Fibroblast of the aortic adventitia (primary cell): ENCODE results near the gene CUL3. TPM values are rescaled to one million over a fixed set of nuclear protein-coding genes. Genes with fewer than 3 reads are reported as not detected.
"Not testable (repeated sequence)": the region's sequence is repeated elsewhere in the genome, so short reads cannot be mapped to it uniquely, and the experiment has no call there.

Source experiments
- DNase-seq: peaks from one replicate; pipeline ENCODE4 v3.0.0-alpha.2; 2010; ENCODE audit warnings: low read depth
- H3K4me3 ChIP-seq: 2 replicates; pipeline ENCODE4 v1.5.1; 2011; ENCODE audit warnings: low read depth, mild to moderate bottlenecking, control low read depth, low read length, moderate library complexity
- total RNA-seq: library from RNA; depleted of rRNA; stranded (reverse); fragments of >200 nt; gene quantifications from 2 replicates; pipeline ENCODE4 v1.2.3, GENCODE V29; 2012; ENCODE audit warnings: low replicate concordance
- TF ChIP-seq, protein P1 (sequence below): IDR thresholded peaks from 2 replicates; pipeline ENCODE4 v1.5.1; 2011; ENCODE audit warnings: mild to moderate bottlenecking, low read length, control low read depth, inconsistent platforms; ENCODE audit not compliant: insufficient read depth

The CUL3 gene
- total RNA-seq, 1 donor = 75.7 TPM

DNA sequence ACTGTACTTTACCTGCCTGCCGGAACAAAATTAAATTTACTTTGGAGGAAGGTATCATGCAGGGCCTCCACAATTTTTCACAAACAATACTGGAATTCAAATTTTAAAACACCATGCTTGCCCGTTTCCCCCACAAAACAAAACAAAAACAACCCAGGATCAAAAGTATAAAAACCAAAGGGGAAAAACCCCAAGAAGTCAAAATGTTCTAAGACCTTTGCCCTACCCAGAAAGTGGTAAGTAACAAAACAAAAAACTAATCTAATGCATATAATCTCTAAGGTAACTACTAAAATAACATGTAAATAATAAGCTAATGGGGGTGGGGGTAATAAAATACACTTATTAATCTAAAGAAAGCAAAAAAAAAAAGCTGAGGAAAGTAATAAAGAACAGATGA, 60.5 kb downstream of the CUL3 start:
- DNase-seq = no peak
- TF ChIP-seq, protein P1, sequence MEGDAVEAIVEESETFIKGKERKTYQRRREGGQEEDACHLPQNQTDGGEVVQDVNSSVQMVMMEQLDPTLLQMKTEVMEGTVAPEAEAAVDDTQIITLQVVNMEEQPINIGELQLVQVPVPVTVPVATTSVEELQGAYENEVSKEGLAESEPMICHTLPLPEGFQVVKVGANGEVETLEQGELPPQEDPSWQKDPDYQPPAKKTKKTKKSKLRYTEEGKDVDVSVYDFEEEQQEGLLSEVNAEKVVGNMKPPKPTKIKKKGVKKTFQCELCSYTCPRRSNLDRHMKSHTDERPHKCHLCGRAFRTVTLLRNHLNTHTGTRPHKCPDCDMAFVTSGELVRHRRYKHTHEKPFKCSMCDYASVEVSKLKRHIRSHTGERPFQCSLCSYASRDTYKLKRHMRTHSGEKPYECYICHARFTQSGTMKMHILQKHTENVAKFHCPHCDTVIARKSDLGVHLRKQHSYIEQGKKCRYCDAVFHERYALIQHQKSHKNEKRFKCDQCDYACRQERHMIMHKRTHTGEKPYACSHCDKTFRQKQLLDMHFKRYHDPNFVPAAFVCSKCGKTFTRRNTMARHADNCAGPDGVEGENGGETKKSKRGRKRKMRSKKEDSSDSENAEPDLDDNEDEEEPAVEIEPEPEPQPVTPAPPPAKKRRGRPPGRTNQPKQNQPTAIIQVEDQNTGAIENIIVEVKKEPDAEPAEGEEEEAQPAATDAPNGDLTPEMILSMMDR = no peak
- no peak overlapping the region for H3K4me3 ChIP-seq

DNA sequence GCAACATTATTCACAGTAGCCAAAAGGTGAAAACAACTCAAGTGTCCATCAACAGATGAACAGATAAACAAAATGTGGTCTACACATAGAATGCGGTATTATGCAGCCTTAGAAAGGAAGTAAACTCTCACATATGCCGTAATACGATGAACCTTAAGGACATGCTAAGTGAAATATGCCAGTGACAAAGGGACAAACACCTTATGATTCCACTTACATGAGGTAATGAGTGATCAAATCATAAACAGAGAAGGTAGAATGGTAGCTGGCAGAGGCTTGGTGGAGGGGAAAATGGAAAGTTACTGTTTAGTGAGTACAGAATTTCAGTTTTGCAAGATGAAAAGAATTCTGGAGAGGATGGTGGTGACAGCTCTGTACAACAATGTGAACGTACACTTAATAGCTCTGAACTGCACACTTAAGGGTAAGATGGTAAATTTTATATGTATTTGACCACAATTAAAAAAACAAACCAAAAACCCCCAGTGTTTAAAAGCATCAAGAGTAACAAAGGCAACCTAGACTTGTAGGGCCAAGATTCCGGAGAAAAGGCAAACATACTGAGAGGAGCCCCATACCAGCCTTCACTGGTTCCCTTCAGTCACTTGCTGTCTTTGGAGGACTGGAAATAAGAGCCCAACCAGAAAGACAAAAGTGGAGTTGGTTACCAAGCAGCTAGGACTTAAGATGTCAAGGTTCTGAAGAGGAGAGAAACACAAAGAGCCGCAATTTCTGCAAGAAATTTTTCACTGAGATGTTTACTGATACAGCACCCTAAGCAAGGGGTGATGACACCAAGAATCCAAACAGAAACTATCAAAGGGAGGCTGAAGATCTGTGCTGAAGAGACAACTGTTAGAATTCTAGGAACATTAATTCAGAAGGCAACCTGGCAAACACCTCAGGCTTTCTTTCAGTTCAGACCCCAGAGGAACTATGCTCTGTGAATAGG, 61.3 kb downstream of the CUL3 start:
- no peak for DNase-seq
- no peak overlapping the region for H3K4me3 ChIP-seq
- TF ChIP-seq, protein P1 = no peak

DNA sequence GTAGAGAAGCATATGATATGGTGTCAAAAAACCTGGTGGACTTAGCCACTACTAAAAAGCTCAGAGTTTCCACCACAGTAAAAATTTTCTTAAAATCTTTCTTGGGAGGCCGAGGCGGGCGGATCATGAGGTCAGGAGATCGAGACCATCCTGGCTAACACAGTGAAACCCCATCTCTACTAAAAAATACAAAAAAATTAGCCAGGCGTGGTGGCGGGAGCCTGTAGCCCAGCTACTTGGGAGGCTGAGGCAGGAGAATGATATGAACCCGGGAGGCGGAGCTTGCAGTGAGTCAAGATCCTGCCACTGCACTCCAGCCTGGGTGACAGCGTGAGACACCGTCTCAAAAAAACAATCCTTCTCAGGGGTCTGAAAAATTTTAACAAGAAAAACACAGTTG, 62.7 kb downstream of the CUL3 start:
- not testable (repeated sequence) for DNase-seq, H3K4me3 ChIP-seq

DNA sequence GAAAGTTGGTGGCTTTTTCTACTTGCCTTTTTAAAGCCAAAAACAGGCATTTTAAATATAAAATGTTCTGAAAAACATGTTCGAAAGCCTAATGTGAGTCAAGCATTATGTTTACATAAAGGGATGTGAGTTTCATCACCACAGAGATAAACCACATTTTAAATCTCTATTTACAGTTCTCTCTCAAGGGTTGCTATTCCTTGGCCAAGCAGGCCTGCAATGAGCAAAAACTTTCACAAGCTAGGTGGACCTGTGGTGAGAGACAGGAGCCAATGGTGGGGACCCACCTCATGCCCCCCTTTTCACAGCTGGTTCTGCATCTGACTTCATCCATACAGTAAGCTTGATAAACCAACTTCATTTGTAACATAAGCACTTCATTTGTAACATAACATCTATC, 65.1 kb downstream of the CUL3 start:
- peak; percentile 88 for DNase-seq
- no peak overlapping the region for H3K4me3 ChIP-seq
- TF ChIP-seq, protein P1 = no peak

DNA sequence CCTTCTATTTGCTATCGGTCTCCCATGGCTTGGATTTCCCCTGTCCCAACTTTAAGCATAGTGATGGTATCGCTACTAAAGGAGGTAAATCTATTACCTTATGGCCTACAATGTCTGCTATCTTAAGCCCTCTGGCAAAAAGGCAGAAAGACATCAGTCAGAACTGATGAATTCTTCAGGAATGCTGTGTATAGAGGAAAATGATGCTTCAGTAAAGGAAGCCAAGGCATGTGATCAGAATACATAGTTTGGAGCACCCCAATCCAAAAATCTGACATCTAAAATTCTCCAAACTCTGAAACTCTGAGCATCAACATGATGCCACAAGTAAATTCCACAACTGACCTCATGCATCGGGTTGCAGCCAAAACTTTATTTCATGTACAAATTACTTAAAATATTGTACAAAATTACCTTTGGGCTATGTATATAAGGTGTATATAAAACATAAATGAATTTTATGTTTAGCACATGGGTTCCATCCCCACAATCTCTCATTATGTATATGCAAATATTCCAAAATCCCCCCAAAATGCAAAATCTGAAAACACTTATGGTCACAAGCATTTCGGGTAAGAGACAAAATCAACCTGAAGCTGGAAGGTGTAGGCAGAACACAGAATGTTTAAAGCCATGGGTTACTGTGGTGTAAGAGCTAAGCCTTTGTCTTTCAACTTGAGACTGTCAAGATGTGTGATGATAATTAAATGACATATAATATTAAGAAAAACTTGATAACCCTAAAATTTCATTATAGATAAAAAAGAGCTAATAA, 66.2 kb downstream of the CUL3 start:
- H3K4me3 ChIP-seq = no peak overlapping the region
- TF ChIP-seq, protein P1 = no peak
- DNase-seq = peak; percentile 93

DNA sequence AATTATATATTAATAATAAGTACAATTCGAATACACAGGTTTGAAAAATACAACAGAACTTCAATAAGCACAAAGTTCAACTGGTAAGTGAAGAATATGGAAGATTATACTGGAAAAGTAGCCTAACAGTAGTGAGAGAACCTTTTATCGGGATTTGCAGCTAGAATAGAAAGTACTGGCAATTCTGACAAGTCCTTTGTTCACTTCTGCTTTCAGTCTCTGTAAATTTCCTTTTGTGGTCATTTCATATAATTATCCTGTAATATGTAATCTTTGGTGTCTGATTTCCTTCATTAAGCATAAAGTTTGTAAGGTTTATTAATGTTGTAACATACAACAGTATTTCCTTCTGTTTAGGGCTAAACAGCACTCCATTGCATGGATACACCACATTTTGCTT, 67.2 kb downstream of the CUL3 start:
- TF ChIP-seq, protein P1 = no peak
- DNase-seq = no peak
- H3K4me3 ChIP-seq = no peak overlapping the region

DNA sequence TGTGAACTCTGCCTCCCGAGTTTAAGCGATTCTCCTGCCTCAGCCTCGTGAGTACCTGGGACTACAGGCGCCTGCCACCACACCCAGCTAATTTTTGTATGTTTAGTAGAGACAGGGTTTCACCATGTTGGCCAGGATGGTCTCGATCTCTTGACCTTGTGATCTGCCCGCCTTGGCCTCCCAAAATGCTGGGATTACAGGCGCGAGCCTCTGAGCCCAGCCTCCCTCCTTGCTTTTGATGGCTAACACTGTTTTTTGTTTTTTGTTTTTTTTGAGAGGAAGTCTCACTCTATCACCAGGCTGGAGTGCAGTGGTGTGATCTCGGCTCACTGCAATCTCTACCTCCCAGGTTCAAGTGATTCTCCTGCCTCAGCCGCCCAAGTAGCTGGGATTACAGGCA, 68.8 kb downstream of the CUL3 start:
- not testable (repeated sequence) for DNase-seq, H3K4me3 ChIP-seq
